A549 treated with ZK216348 at 1 μM for 4 hours (cell line): ENCODE results near the gene GNPDA2. TPM values are rescaled to one million over a fixed set of nuclear protein-coding genes. Genes with fewer than 3 reads are reported as not detected.

ENCODE experiments used
- total RNA-seq: library from RNA; stranded (reverse); fragments of 200-300 nt; extraction: Qiagen RNA extraction; gene quantifications from 5 replicates; pipeline ENCODE4 v1.2.3, GENCODE V29; 2022; ENCODE audit warnings: low read depth

GNPDA2 gene
- 5.0 to 13.1 TPM (median 10.1 TPM) in 5 replicates for total RNA-seq

GRCh38 chr4:44726038-44726871 lies at the start of gene GNPDA2:
Gene GNPDA2, minus strand, starts transcription at chr4:44726556. Its CDS starts 4,349 bp downstream, at chr4:44722207.

GRCh38 chr4:44678094-44679041 lies 48.0 kb downstream of the GNPDA2 start, which contains the start of gene GUF1:
Gene GUF1, plus strand, starts transcription at chr4:44678420. Its CDS starts 203 bp downstream, at chr4:44678623.

Other genes with a start within 250 kb of the GNPDA2 start
- gene YIPF7, start 74.9 kb downstream of the GNPDA2 start, total RNA-seq: not detected in 5 replicates
- 6.0 to 10.9 TPM (median 9.2 TPM) in 5 replicates for gene GUF1, start 48.1 kb downstream of the GNPDA2 start, total RNA-seq